Fibroblast of villous mesenchyme (primary cell): ENCODE data around the gene RYR1. TPM values are rescaled to one million over a fixed set of nuclear protein-coding genes. Genes with fewer than 3 reads are reported as not detected.
"Not testable (repeated sequence)": the region's sequence is repeated elsewhere in the genome, so short reads cannot be mapped to it uniquely, and the experiment has no call there.

Experiments
- DNase-seq: peaks from one replicate; pipeline ENCODE4 v3.0.0-alpha.2; 2010; ENCODE audit warnings: low read depth
- H3K4me3 ChIP-seq: 2 replicates; pipeline ENCODE4 v1.5.1; 2011; ENCODE audit warnings: low read depth, mild to moderate bottlenecking, low read length
- CTCF ChIP-seq: IDR thresholded peaks from 2 replicates; pipeline ENCODE4 v1.5.1; 2012; ENCODE audit warnings: low read depth, mild to moderate bottlenecking, low read length; ENCODE audit not compliant: insufficient read depth
- total RNA-seq: library from RNA; depleted of rRNA; stranded (reverse); fragments of >200 nt; gene quantifications from 2 replicates; pipeline ENCODE4 v1.2.3, GENCODE V29; 2012

RYR1 gene
- total RNA-seq, 1 donor = under 0.01 TPM

DNA sequence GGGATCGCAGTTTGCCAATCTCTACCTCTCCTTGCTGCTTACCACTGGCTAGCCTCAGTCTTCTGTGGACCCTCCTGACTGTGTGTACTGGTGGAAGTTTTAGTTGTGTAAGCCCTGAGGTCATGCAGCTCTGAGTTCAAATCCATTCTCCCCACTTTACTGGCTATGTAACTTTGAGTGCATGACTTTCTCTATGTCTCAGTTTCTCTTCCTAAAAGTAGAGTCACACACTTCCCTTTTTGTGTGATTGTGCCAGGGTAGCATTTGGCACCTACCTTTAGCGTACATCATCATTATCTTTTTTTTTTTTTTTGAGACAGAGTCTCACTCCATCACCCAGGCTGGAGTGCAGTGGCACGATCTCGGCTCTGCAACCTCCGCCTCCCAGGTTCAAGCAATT lies 113.9 kb downstream of the RYR1 start:
- no peak for TF ChIP-seq CTCF
- DNase-seq = no peak
- no peak overlapping the region for H3K4me3 ChIP-seq

GRCh38 chr19:38549061-38549460 lies 115.6 kb downstream of the RYR1 start:
- TF ChIP-seq CTCF = no peak
- DNase-seq = no peak
- H3K4me3 ChIP-seq = no peak overlapping the region

DNA sequence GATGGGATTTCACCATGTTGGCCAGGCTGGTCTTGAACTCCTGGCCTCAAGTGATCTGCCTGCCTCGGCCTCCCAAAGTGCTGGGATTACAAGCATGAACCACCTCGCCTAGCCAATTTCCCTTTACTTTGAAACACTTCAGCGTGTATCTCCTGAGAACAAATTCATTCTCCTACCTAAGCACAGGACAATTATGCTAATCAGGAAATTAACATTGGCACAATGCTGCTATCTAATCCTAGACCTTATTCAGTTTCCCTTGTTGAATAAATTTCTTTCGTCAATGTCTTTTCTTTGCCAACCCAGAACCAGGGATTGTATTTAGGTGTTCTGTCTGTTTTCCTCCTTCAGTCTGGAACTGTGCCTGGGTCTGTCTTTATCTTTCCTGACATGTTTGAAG lies 116.5 kb downstream of the RYR1 start:
- no peak for DNase-seq
- no peak overlapping the region for H3K4me3 ChIP-seq
- no peak for TF ChIP-seq CTCF

- DNase-seq = no peak
- no peak overlapping the region for H3K4me3 ChIP-seq
- TF ChIP-seq CTCF = no peak
Measured at GRCh38 chr19:38550376-38550775, 116.9 kb downstream of the RYR1 start.

DNA sequence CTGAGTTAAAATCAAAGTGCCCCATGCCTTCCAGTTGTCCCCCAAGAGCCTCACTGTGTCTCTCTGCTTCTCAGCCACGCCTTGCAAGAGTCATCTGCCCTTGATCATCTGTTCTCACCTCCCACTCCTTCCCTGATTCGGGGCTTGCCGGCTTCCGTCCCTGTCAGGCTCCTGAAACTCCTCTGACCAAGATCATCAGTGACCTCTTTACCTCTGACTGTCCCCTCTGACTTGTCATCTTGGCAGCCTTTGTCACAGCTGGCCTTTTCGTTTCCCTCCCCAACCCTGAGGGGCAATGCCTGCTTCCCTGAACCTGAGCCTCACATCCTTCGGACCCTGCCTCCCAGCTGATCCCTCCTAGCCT lies 117.9 kb downstream of the RYR1 start:
- H3K4me3 ChIP-seq = no peak overlapping the region
- TF ChIP-seq CTCF = no peak
- no peak for DNase-seq

GRCh38 chr19:38553239-38553638 lies 119.7 kb downstream of the RYR1 start:
- DNase-seq, H3K4me3 ChIP-seq: not testable (repeated sequence)

DNA sequence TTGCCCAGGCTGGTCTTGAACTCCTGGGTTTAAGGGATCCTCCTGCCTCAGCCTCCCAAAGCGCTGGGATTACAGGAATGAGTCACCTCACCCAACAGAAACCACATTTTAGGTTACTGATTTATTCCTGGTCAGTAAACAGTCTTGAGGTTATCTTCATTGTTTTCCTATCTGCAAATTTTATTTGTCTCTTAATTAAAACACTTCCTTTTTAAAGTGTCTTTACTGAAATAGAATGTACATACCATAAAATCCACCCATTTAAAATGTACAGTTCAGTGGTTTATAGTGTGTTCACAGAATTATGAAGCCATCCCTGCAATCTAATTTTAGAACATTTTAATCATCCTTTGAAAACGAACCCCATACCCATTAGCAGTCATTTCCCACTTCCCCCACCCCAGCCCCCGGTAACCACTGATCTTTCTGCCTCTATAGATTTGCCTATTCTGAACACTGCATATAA lies 121.2 kb downstream of the RYR1 start:
- no peak overlapping the region for H3K4me3 ChIP-seq
- no peak for DNase-seq
- no peak for TF ChIP-seq CTCF

- TF ChIP-seq CTCF = no peak
- no peak overlapping the region for H3K4me3 ChIP-seq
- DNase-seq = no peak
Measured at GRCh38 chr19:38555200-38555599, 121.7 kb downstream of the RYR1 start.
